Heart left ventricle (tissue), 16 donors: ENCODE measurements around the gene CSNK1D. TPM values are rescaled to one million over a fixed set of nuclear protein-coding genes. Genes with fewer than 3 reads are reported as not detected.
A peak's percentile ranks its signal among the peaks of the same experiment; 100 is the strongest.

Experiments used
- ATAC-seq, 4 donors: fragments of 200-7000 bp; cut with Tn5 transposase; one replicate each; pipeline ENCODE4 v1.9.1; 2020 to 2022; ENCODE audit warnings: moderate library complexity in 4 of 4, mild to moderate bottlenecking in 3 of 4, moderate number of reproducible peaks in 1 of 4
- DNase-seq, 5 donors: peaks; one replicate each; pipeline ENCODE4 v3.0.0-alpha.2; 2020
- H3K27ac ChIP-seq, 12 donors: fragments of 200-600 bp; sonication (generic) in 4 of 12; one replicate each; pipeline versions ENCODE4 v1.5.0 to v1.8.0; 2016 to 2022; ENCODE audit warnings: mild to moderate bottlenecking in 2 of 12
- H3K27me3 ChIP-seq, 9 donors: fragments of 200-600 bp; sonication (generic) in 2 of 9; one replicate each; pipeline versions ENCODE4 v1.5.1 to v1.8.0; 2016 to 2022; ENCODE audit warnings: mild to moderate bottlenecking in 3 of 9
- H3K36me3 ChIP-seq, 9 donors: fragments of 200-600 bp; sonication (generic) in 2 of 9; one replicate each; pipeline versions ENCODE4 v1.5.0 to v1.8.0; 2018 to 2022; ENCODE audit warnings: mild to moderate bottlenecking in 2 of 9
- H3K4me1 ChIP-seq, 12 donors: fragments of 200-600 bp; sonication (generic) in 4 of 12; one replicate each; pipeline versions ENCODE4 v1.5.0 to v1.8.0; 2016 to 2022; ENCODE audit warnings: mild to moderate bottlenecking in 3 of 12
- H3K4me3 ChIP-seq, 12 donors: fragments of 200-600 bp; sonication (generic) in 4 of 12; one replicate each; pipeline versions ENCODE4 v1.5.0 to v1.8.0; 2017 to 2022; ENCODE audit warnings: mild to moderate bottlenecking in 9 of 12, moderate library complexity in 4 of 12
- H3K9me3 ChIP-seq, 12 donors: fragments of 200-600 bp; sonication (generic) in 4 of 12; one replicate each; pipeline versions ENCODE4 v1.5.0 to v1.8.0; 2016 to 2022; ENCODE audit warnings: mild to moderate bottlenecking in 1 of 12
- POLR2A ChIP-seq, 2 donors: fragments of 450-650 bp; IDR thresholded peaks; one replicate each; pipeline ENCODE4 v1.6.1; 2017; ENCODE audit warnings: antibody characterized with exemption in 2 of 2, mild to moderate bottlenecking in 2 of 2, moderate library complexity in 2 of 2
- WGBS, 4 donors: extraction: QIAGEN DNeasy Blood & Tissue Kit in 2 of 4; methylation state at CpG; one replicate each; pipeline versions ENCODE4 v1.1.5 to v1.1.7; 2013 to 2018; 5-methylcytosine and 5-hydroxymethylcytosine counted together
- intact Hi-C, 10 donors: fragments of 100-400 bp; cut with DNase I; formaldehyde crosslinking; loops; one replicate each; pipeline versions ENCODE4 v1.11.1 to v1.14.2; 2022
- polyA plus RNA-seq, 2 donors: library from polyadenylated mRNA; stranded (reverse); fragments of 200-250 nt; gene quantifications; one replicate each; pipeline ENCODE4 v1.2.3, GENCODE V29; 2013
- total RNA-seq, 9 donors: library from RNA; depleted of rRNA in 2 of 9; stranded (reverse); fragments of >200 nt in 2 of 9; fragmentation: NEBNext Ultra II Directional in 3 of 9; extraction: Animal tissue kit (Norgen Biotek cat#: 25700) in 3 of 9; gene quantifications; one replicate each; pipeline versions ENCODE4 v1.1.0 to v1.2.4, GENCODE V29; 2016 to 2023
- TF ChIP-seq, protein P1 (sequence below), 12 donors: fragments of 200-600 bp; sonication (generic) in 4 of 12; IDR thresholded peaks; one replicate each; pipeline versions ENCODE4 v1.5.0 to v1.8.0; 2018 to 2022; ENCODE audit warnings: antibody characterized with exemption in 12 of 12, mild to moderate bottlenecking in 5 of 12
- donor health status: ischemic (EF 13 %, LVEDD 7.1; RV severe dilation, severe dysfunction).
- donor health status: healthy with polysubstance abuse.
- donor health status: DM: no; HTN: yes; CAD: no.
- donor health status: DM: no; HTN: no; CAD: no.
- donor health status: ischemic (EF 25% LVEDD 6.9; RV normal size, moderate dysfunction).
- donor health status: ischemic (EF 25% LVEDD 5.7; RV mildly dilated, moderate dysfunction).
- donor health status: healthy.
- donor health status: DM: yes; HTN: yes; CAD: no.
- donor health status: ischemic (EF 35%, LVEDD 5.7; RV mildly dilated, moderate dysfunction).
- donor health status: nonischemic (EF 11% LVEDD 7.7; RV severe dilation, severe dysfunction).
- donor health status: DM: yes; HTN: yes; CAD: no.
- donor health status: PGD.
- donor health status: ischemic (EF 29% LVEDD 5.4; RV normal size, mild dysfunction).
- donor health status: nonischemic (EF 23%, LVEDD 6.1; RV moderate dilation, normal function).

CSNK1D gene
- total and polyA plus RNA-seq, 11 donors = 38.4 to 88.1 (median 66.1) TPM

DNA sequence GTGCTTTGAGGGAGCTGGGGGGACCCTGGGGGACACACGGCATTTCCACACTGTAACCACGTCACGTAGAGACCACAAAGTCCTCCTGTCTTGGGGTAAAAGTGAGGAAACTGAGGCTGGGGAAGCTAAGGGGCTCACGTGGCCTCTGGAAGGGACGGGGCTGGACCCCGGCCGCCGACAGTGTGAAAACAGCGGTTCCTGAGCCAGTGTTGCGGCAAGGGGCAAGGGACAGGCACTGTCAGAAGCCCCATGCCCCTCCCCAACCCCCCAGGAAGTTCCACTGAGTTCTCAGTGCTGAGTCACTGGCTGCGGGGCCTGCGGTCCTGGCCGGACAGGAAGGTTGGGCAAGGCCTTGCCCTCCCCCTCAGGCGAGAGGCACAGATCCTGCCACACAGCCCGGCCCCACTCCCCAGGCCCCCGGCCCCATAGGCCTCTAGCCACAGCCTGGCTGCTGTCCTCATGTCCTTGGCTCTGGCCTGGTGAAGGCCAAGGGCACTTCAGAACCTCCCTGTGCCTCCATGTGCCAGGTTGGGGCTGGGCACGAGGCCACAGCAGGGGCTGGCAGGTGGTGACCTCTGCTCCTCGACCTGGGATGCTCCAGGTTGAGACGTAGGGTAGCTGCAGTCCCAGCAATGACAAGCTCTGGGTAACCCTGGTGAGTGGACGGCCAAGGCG lies 55.8 kb downstream of the CSNK1D start:
- peak overlapping the region in 11 of 12 donors; percentile 1 to 99 (median 62) for H3K27ac ChIP-seq
- intact Hi-C loops = no loop called here
- H3K36me3 ChIP-seq = no peaks in the 10 kb centered on the region
- TF ChIP-seq, protein P1, sequence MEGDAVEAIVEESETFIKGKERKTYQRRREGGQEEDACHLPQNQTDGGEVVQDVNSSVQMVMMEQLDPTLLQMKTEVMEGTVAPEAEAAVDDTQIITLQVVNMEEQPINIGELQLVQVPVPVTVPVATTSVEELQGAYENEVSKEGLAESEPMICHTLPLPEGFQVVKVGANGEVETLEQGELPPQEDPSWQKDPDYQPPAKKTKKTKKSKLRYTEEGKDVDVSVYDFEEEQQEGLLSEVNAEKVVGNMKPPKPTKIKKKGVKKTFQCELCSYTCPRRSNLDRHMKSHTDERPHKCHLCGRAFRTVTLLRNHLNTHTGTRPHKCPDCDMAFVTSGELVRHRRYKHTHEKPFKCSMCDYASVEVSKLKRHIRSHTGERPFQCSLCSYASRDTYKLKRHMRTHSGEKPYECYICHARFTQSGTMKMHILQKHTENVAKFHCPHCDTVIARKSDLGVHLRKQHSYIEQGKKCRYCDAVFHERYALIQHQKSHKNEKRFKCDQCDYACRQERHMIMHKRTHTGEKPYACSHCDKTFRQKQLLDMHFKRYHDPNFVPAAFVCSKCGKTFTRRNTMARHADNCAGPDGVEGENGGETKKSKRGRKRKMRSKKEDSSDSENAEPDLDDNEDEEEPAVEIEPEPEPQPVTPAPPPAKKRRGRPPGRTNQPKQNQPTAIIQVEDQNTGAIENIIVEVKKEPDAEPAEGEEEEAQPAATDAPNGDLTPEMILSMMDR (IDR thresholded peaks at IDR 0.05) = no peak
- no peak for TF ChIP-seq POLR2A (IDR thresholded peaks at IDR 0.05)
- peaks cover 0 to 47% (median 22%) of the 10 kb centered on the region in 12 donors for H3K4me1 ChIP-seq
- peak overlapping the region in 1 of 12 donors; percentile 37 for H3K4me3 ChIP-seq
- H3K27me3 ChIP-seq = no peaks in the 10 kb centered on the region
- peak in 3 of 4 donors; percentile 26 to 62 (median 51) for ATAC-seq
- DNase-seq = peak in 3 of 5 donors; percentile 73 to 88 (median 78)
- H3K9me3 ChIP-seq = no peaks in the 10 kb centered on the region
- 63 to 80% (median 71%) methylated on average over 9 to 21 of the region's 21 CpGs for WGBS, 4 donors

DNA sequence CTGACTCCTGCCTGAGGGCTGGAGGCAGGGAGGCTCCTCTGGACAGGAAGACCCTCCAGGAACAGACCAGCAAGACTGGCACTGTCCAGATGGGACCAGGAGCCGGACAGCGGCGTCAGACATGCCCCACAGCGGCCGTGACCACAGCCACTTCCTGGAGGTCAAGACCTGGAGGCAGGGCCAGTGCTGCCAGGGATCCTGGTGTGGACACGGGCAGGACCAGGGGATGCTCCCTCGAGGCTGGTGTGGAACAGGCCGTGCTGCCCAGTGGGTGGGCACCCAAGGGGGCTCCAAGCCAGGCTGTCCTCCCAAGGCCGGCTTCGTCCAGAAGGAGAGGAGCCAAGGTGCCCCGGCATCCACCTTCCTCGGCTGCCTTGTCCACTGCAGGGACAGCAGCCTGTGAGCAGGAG lies 56.4 kb downstream of the CSNK1D start:
- TF ChIP-seq POLR2A (IDR thresholded peaks at IDR 0.05) = no peak
- TF ChIP-seq, protein P1 (IDR thresholded peaks at IDR 0.05) = no peak
- ATAC-seq (peak in 1 of 4 donors; percentile 40), DNase-seq (peak in 3 of 5 donors; percentile 31 to 73 (median 49))
- H3K36me3 ChIP-seq = no peaks in the 10 kb centered on the region
- no peaks in the 10 kb centered on the region for H3K9me3 ChIP-seq
- peak overlapping the region in 2 of 12 donors; percentile 3 to 37 for H3K4me3 ChIP-seq
- H3K27ac ChIP-seq = peak overlapping the region in 11 of 12 donors; percentile 1 to 99 (median 62)
- H3K27me3 ChIP-seq = no peaks in the 10 kb centered on the region
- H3K4me1 ChIP-seq = peaks cover 0 to 47% (median 23%) of the 10 kb centered on the region in 12 donors
- intact Hi-C loops = no loop called here
- 70 to 87% (median 72%) methylated on average over 7 to 12 of the region's 12 CpGs for WGBS, 4 donors

DNA sequence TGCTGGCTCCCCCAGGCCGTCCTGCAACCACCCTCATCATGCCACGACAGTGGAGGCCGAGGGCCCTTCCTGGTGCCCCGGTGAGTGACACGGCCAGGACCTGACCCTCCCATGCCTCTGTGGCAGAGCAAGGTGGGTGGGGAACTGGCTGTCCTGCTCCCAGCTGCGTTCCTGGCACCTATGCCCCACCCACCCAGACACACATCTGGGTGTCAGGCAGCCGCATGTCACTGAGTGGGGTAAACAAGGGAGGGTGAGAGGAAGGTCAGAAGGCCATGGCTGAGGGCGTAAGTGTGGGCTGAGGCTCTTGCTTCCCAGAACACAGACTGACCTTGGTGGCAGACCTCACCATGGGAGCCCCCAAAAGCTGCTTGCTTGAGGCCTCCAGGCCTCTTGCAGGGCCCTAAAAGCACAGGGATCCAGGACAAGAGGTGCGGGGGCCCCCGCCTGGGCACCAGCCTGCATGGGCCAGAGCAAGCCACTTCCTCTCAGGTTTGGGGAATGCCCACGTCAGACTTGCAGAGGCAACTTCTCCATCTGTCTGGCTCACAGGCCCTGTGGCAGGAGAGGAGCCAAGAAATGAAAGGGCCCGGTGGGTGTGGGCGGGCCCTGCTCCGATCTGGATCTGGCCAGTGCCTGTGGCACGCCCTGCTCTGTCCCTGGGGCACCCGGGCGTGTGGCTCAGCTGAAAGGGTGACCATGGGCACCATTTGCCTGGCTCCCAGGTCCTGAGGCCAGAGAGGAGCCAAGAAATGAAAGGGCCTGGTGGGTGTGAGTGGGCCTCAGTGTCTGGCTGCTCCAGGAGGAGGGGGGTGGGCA lies 57.0 kb downstream of the CSNK1D start:
- H3K36me3 ChIP-seq = no peaks in the 10 kb centered on the region

More for the DNA sequence above, 57.0 kb downstream of the CSNK1D start:
- no peaks in the 10 kb centered on the region for H3K9me3 ChIP-seq
- TF ChIP-seq, protein P1 (IDR thresholded peaks at IDR 0.05) = no peak
- no peak for TF ChIP-seq POLR2A (IDR thresholded peaks at IDR 0.05)
- intact Hi-C loops = no loop called here
- peak; percentile 71 to 88 (median 81) for DNase-seq
- peak overlapping the region in 1 of 12 donors; percentile 37 for H3K4me3 ChIP-seq
- H3K27me3 ChIP-seq = no peaks in the 10 kb centered on the region
- ATAC-seq = peak; percentile 44 to 82 (median 62)
- peak overlapping the region in 11 of 12 donors; percentile 1 to 99 (median 62) for H3K27ac ChIP-seq
- H3K4me1 ChIP-seq = peaks cover 0 to 53% (median 28%) of the 10 kb centered on the region in 12 donors
- WGBS, 4 donors = 39 to 64% (median 56%) methylated on average over 11 to 17 of the region's 17 CpGs
